Epithelial cell of proximal tubule (primary cell): ENCODE results near the gene NSUN2. TPM values are rescaled to one million over a fixed set of nuclear protein-coding genes. Genes with fewer than 3 reads are reported as not detected.

ENCODE experiments used
- total RNA-seq: library from RNA; depleted of rRNA; stranded (reverse); fragments of >200 nt; gene quantifications from 2 replicates; pipeline ENCODE4 v1.2.3, GENCODE V29; 2015

The NSUN2 gene
- total RNA-seq, 1 donor from 2014 or later, result 59.0 TPM

Other genes with a start within 250 kb of the NSUN2 start
- not detected in 2 replicates for gene UBE2QL1, start 184.2 kb downstream of the NSUN2 start, total RNA-seq
- 21.4 and 24.9 TPM in 2 replicates for gene SRD5A1, start 396 bp upstream of the NSUN2 start, total RNA-seq
- gene TENT4A, start 80.4 kb upstream of the NSUN2 start, total RNA-seq, result 15.7 and 16.1 TPM in 2 replicates